ENCODE data around the gene FAM200B. TPM values are rescaled to one million over a fixed set of nuclear protein-coding genes. Genes with fewer than 3 reads are reported as not detected.

Gene FAM200B
- total RNA-seq, 2 donors from 2014 or later = 15.6 to 20.8 TPM

GRCh38 chr4:15717657-15718416, 36.2 kb downstream of the FAM200B start:
- 50 to 60% methylated on average over 3 of the region's 3 CpGs for WGBS, 2 donors

GRCh38 chr4:15718465-15718864, 36.8 kb downstream of the FAM200B start:
- intact Hi-C loops (cut with DNase I) = no loop called here
- 69 to 81% methylated on average over 5 of the region's 5 CpGs for WGBS, 2 donors
- Histone ChIP-seq H3K27ac (no peak overlapping the region), H3K9me3 (no peaks in the 10 kb centered on the region), H3K27me3 (no peaks in the 10 kb centered on the region), H3K36me3 (replicated peaks in 1 of 2; ENCODE audit: insufficient read depth in 1 of 2, low read depth in 2 of 2) (no peaks in the 10 kb centered on the region), H3K4me1 (no peaks in the 10 kb centered on the region), H3K4me3 (no peak overlapping the region)
- no peak for TF ChIP-seq CTCF (IDR thresholded peaks at IDR 0.05)
- TF ChIP-seq POLR2A (IDR thresholded peaks at IDR 0.05) = no peak
- DNase-seq (no peak), ATAC-seq (no peak)

More at GRCh38 chr4:15717657-15718416, 36.2 kb downstream of the FAM200B start:
- Histone ChIP-seq H3K27ac (no peak overlapping the region), H3K9me3 (no peaks in the 10 kb centered on the region), H3K4me1 (no peaks in the 10 kb centered on the region), H3K27me3 (no peaks in the 10 kb centered on the region), H3K4me3 (no peak overlapping the region), H3K36me3 (replicated peaks in 1 of 2; ENCODE audit: insufficient read depth in 1 of 2, low read depth in 2 of 2) (no peaks in the 10 kb centered on the region)
- intact Hi-C loops (cut with DNase I) = no loop called here
- TF ChIP-seq CTCF (IDR thresholded peaks at IDR 0.05) = no peak
- DNase-seq = no peak
- ATAC-seq = no peak

- Histone ChIP-seq H3K27me3 (no peaks in the 10 kb centered on the region), H3K27ac (no peak overlapping the region), H3K4me1 (no peaks in the 10 kb centered on the region), H3K4me3 (no peak overlapping the region), H3K36me3 (replicated peaks in 1 of 2; ENCODE audit: insufficient read depth in 1 of 2, low read depth in 2 of 2) (no peaks in the 10 kb centered on the region), H3K9me3 (no peaks in the 10 kb centered on the region)
- no peak for DNase-seq
- intact Hi-C loops (cut with DNase I) = no loop called here
- whole genome bisulfite sequencing, 2 donors = 80 to 82% methylated on average over 7 of the region's 7 CpGs
- no peak for ATAC-seq
- no peak for TF ChIP-seq POLR2A (IDR thresholded peaks at IDR 0.05)
- no peak for TF ChIP-seq CTCF (IDR thresholded peaks at IDR 0.05)
Observed at GRCh38 chr4:15718959-15719358, 37.3 kb downstream of the FAM200B start.

GRCh38 chr4:15719506-15719905, 37.9 kb downstream of the FAM200B start:
- Histone ChIP-seq H3K9me3 (no peaks in the 10 kb centered on the region), H3K4me3 (no peak overlapping the region), H3K4me1 (no peaks in the 10 kb centered on the region), H3K27me3 (no peaks in the 10 kb centered on the region), H3K27ac (no peak overlapping the region), H3K36me3 (replicated peaks in 1 of 2; ENCODE audit: insufficient read depth in 1 of 2, low read depth in 2 of 2) (no peaks in the 10 kb centered on the region)
- DNase-seq = peak in 1 of 4 donors; percentile 34
- no peak for ATAC-seq
- intact Hi-C loops (cut with DNase I) = no loop called here
- 69 to 70% methylated on average over 4 of the region's 4 CpGs for WGBS, 2 donors
- TF ChIP-seq CTCF (IDR thresholded peaks at IDR 0.05) (no peak), POLR2A (IDR thresholded peaks at IDR 0.05) (no peak)

GRCh38 chr4:15720851-15721250, 39.2 kb downstream of the FAM200B start:
- no peaks in the 10 kb centered on the region for H3K9me3 ChIP-seq
- no peaks in the 10 kb centered on the region for H3K36me3 ChIP-seq (replicated peaks in 1 of 2; ENCODE audit: insufficient read depth in 1 of 2, low read depth in 2 of 2)
- TF ChIP-seq POLR2A (IDR thresholded peaks at IDR 0.05) = no peak
- TF ChIP-seq CTCF (IDR thresholded peaks at IDR 0.05) = no peak
- H3K27me3 ChIP-seq = no peaks in the 10 kb centered on the region
- intact Hi-C loops (cut with DNase I) = no loop called here
- WGBS, 2 donors = 56 to 93% methylated on average over 2 of the region's 2 CpGs
- H3K27ac ChIP-seq = no peak overlapping the region
- DNase-seq (no peak), ATAC-seq (no peak)
- no peak overlapping the region for H3K4me3 ChIP-seq
- H3K4me1 ChIP-seq = no peaks in the 10 kb centered on the region
